ENCODE results near the gene OBSL1. TPM values are rescaled to one million over a fixed set of nuclear protein-coding genes. Genes with fewer than 3 reads are reported as not detected.

Gene OBSL1
- total and polyA plus RNA-seq, 5 donors = 179 to 321 (median 281) TPM

GRCh38 chr2:219530048-219530963 lies 41.0 kb downstream of the OBSL1 start:
- intact Hi-C loops (cut with DNase I) = loop anchor here in 3 of 4 donors (2.0 kb wide), 2 partner anchors 54 to 128 kb away; no protein-coding TSS in a partner anchor
- Histone ChIP-seq H3K4me1 (ENCODE audit: control insufficient read depth, insufficient read depth, low read length) (peaks cover 2% of the 10 kb centered on the region), H3K27ac (ENCODE audit: low read length) (no peak overlapping the region), H3K9me3 (ENCODE audit: control insufficient read depth, low read length) (no peaks in the 10 kb centered on the region), H3K4me3 (ENCODE audit: low read length) (no peak overlapping the region), H3K27me3 (ENCODE audit: control insufficient read depth, insufficient read depth) (no peaks in the 10 kb centered on the region)
- ATAC-seq (peak; percentile 77 to 83), DNase-seq (peak; percentile 86 to 96 (median 90))
- 12% methylated on average over 21 of the region's 21 CpGs for WGBS

GRCh38 chr2:219527472-219527871 lies 43.9 kb downstream of the OBSL1 start:
- no peak overlapping the region for H3K4me3 ChIP-seq (ENCODE audit: low read length)
- DNase-seq (no peak), ATAC-seq (no peak)
- no peak overlapping the region for H3K27ac ChIP-seq (ENCODE audit: low read length)
- 52% methylated on average over 5 of the region's 5 CpGs for WGBS
- no peaks in the 10 kb centered on the region for H3K27me3 ChIP-seq (ENCODE audit: control insufficient read depth, insufficient read depth)
- peaks cover 4% of the 10 kb centered on the region for H3K4me1 ChIP-seq (ENCODE audit: control insufficient read depth, insufficient read depth, low read length)
- intact Hi-C loops (cut with DNase I) = loop anchor here in 3 of 4 donors (5.0 to 10.0 kb wide), 4 partner anchors 35 to 125 kb away; no protein-coding TSS in a partner anchor
- H3K9me3 ChIP-seq (ENCODE audit: control insufficient read depth, low read length) = no peaks in the 10 kb centered on the region

- WGBS = 35% methylated on average over 6 of the region's 6 CpGs
- ATAC-seq (peak; percentile 54 to 66), DNase-seq (peak in 2 of 3 donors; percentile 34 to 74)
- H3K4me3 ChIP-seq (ENCODE audit: low read length) = no peak overlapping the region
- intact Hi-C loops (cut with DNase I) = loop anchor here in 3 of 4 donors (5.0 to 10.0 kb wide), 4 partner anchors 35 to 125 kb away; no protein-coding TSS in a partner anchor
- no peaks in the 10 kb centered on the region for H3K9me3 ChIP-seq (ENCODE audit: control insufficient read depth, low read length)
- no peaks in the 10 kb centered on the region for H3K27me3 ChIP-seq (ENCODE audit: control insufficient read depth, insufficient read depth)
- H3K27ac ChIP-seq (ENCODE audit: low read length) = peak overlapping the region; percentile 52
- H3K4me1 ChIP-seq (ENCODE audit: control insufficient read depth, insufficient read depth, low read length) = peaks cover 4% of the 10 kb centered on the region
Observed at GRCh38 chr2:219527076-219527394, 44.3 kb downstream of the OBSL1 start.

GRCh38 chr2:219526320-219527075 lies 44.8 kb downstream of the OBSL1 start:
- no peaks in the 10 kb centered on the region for H3K27me3 ChIP-seq (ENCODE audit: control insufficient read depth, insufficient read depth)
- H3K4me3 ChIP-seq (ENCODE audit: low read length) = no peak overlapping the region
- H3K4me1 ChIP-seq (ENCODE audit: control insufficient read depth, insufficient read depth, low read length) = peaks cover 4% of the 10 kb centered on the region
- H3K27ac ChIP-seq (ENCODE audit: low read length) = peak overlapping the region; percentile 52
- 25% methylated on average over 11 of the region's 11 CpGs for WGBS
- DNase-seq = peak in 2 of 3 donors; percentile 11 to 41
- intact Hi-C loops (cut with DNase I) = loop anchor here in 3 of 4 donors (5.0 to 10.0 kb wide), 4 partner anchors 34 to 124 kb away; no protein-coding TSS in a partner anchor
- peak in 1 of 2 donors; percentile 1 for ATAC-seq
- H3K9me3 ChIP-seq (ENCODE audit: control insufficient read depth, low read length) = no peaks in the 10 kb centered on the region

- intact Hi-C loops (cut with DNase I) = loop anchor here in 3 of 4 donors (5.0 to 10.0 kb wide), 4 partner anchors 33 to 123 kb away; no protein-coding TSS in a partner anchor
- Histone ChIP-seq H3K27me3 (ENCODE audit: control insufficient read depth, insufficient read depth) (no peaks in the 10 kb centered on the region), H3K4me3 (ENCODE audit: low read length) (no peak overlapping the region), H3K27ac (ENCODE audit: low read length) (peak overlapping the region; percentile 52), H3K9me3 (ENCODE audit: control insufficient read depth, low read length) (no peaks in the 10 kb centered on the region), H3K4me1 (ENCODE audit: control insufficient read depth, insufficient read depth, low read length) (peaks cover 4% of the 10 kb centered on the region)
- ATAC-seq (peak in 1 of 2 donors; percentile 14), DNase-seq (peak in 1 of 3 donors; percentile 59)
- WGBS = 27% methylated on average over 9 of the region's 9 CpGs
Observed at GRCh38 chr2:219525533-219526232, 45.7 kb downstream of the OBSL1 start.

- ATAC-seq (no peak), DNase-seq (peak in 1 of 3 donors; percentile 24)
- no peak overlapping the region for H3K4me3 ChIP-seq (ENCODE audit: low read length)
- intact Hi-C loops (cut with DNase I) = loop anchor here (5.0 to 10.0 kb wide), 4 partner anchors 33 to 123 kb away; no protein-coding TSS in a partner anchor
- H3K27ac ChIP-seq (ENCODE audit: low read length) = no peak overlapping the region
- H3K27me3 ChIP-seq (ENCODE audit: control insufficient read depth, insufficient read depth) = no peaks in the 10 kb centered on the region
- peaks cover 4% of the 10 kb centered on the region for H3K4me1 ChIP-seq (ENCODE audit: control insufficient read depth, insufficient read depth, low read length)
- no peaks in the 10 kb centered on the region for H3K9me3 ChIP-seq (ENCODE audit: control insufficient read depth, low read length)
- 98% methylated on average over 2 of the region's 2 CpGs for WGBS
Observed at GRCh38 chr2:219524817-219525216, 46.5 kb downstream of the OBSL1 start.

- Histone ChIP-seq H3K27me3 (ENCODE audit: control insufficient read depth, insufficient read depth) (no peaks in the 10 kb centered on the region), H3K4me1 (ENCODE audit: control insufficient read depth, insufficient read depth, low read length) (peaks cover 4% of the 10 kb centered on the region)
- WGBS = 31% methylated on average over 24 of the region's 24 CpGs
Observed at GRCh38 chr2:219523031-219523671, 48.2 kb downstream of the OBSL1 start.

GRCh38 chr2:219522111-219523030 lies 49.0 kb downstream of the OBSL1 start:
- peak overlapping the region; percentile 58 for H3K27ac ChIP-seq (ENCODE audit: low read length)
- no peak overlapping the region for H3K4me3 ChIP-seq (ENCODE audit: low read length)
- DNase-seq (peak in 2 of 3 donors; percentile 67 to 74), ATAC-seq (peak; percentile 8 to 32)
- WGBS = 3% methylated on average over 70 of the region's 70 CpGs
- intact Hi-C loops (cut with DNase I) = loop anchor here in 3 of 4 donors (5.0 to 10.0 kb wide), 2 partner anchors 45 to 48 kb away; no protein-coding TSS in a partner anchor
- peaks cover 4% of the 10 kb centered on the region for H3K4me1 ChIP-seq (ENCODE audit: control insufficient read depth, insufficient read depth, low read length)
- H3K27me3 ChIP-seq (ENCODE audit: control insufficient read depth, insufficient read depth) = no peaks in the 10 kb centered on the region
- H3K9me3 ChIP-seq (ENCODE audit: control insufficient read depth, low read length) = no peaks in the 10 kb centered on the region

More at GRCh38 chr2:219523031-219523671, 48.2 kb downstream of the OBSL1 start:
- intact Hi-C loops (cut with DNase I) = loop anchor here in 3 of 4 donors (5.0 to 10.0 kb wide), 2 partner anchors 46 to 48 kb away; no protein-coding TSS in a partner anchor
- Histone ChIP-seq H3K9me3 (ENCODE audit: control insufficient read depth, low read length) (no peaks in the 10 kb centered on the region), H3K4me3 (ENCODE audit: low read length) (no peak overlapping the region), H3K27ac (ENCODE audit: low read length) (no peak overlapping the region)
- ATAC-seq (no peak), DNase-seq (peak in 1 of 3 donors; percentile 28)

All from right cardiac atrium (tissue), 5 donors.